ENCODE measurements around the gene DUXB. TPM values are rescaled to one million over a fixed set of nuclear protein-coding genes. Genes with fewer than 3 reads are reported as not detected.

Gene DUXB, protein sequence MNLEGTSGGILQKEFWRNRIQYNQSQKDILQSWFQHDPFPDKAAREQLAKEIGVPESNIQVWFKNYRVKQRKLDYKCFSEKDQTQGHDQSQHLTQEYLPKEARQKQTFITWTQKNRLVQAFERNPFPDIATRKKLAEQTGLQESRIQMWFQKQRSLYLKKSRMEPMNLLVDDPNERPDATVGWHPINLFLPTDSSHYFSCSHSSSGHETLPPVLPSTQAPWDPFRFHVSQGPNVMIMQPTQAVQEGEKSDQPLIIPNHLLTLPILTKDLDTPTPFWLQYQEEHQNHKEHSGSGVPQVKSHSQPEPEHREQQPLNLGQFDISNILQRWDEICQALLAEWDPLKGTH
- total RNA-seq, result not detected

DNA sequence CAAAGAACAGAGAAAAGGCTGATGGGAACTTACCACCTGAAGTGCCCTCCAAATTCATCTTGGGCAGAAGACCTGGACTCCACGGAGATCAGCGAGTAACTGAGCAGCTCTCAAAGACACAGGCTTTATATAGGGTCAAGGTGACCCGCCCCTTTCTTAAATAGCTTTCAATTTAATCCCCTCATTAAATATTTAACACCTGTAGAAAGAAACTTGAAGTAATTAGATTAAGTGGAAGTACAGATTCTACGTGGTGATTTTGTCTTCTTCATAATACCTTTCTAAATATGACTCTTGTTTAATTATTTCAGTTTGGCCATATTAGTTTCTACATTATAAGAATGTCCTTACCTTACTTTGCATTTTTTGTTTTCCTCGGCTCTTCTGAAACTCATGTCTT is at the start of gene DUXB:
DUXB (minus strand) TSS at position 101 of the 400 bp plus-strand sequence; CDS start at position 58, 43 bp downstream.

GRCh38 chr16:75726390-75726789 is 25.1 kb upstream of the DUXB start, which contains the start of gene CPHXL:
TSS of gene CPHXL (minus strand) at chr16:75726490. CDS start at chr16:75726442, 48 bp downstream.

GRCh38 chr16:75676909-75677308 is 24.4 kb downstream of the DUXB start, which contains the start of gene CPHXL2:
TSS of gene CPHXL2 (minus strand) at chr16:75677009. CDS start at chr16:75676999, 10 bp downstream.

GRCh38 chr16:75647492-75648264 is 53.6 kb downstream of the DUXB start, which contains the start of the genes KARS1 and TERF2IP:
TSS of gene KARS1 (minus strand) at chr16:75647665. CDS start at chr16:75647639, 26 bp downstream.
TSS of gene TERF2IP (plus strand) at chr16:75647773. CDS start at chr16:75647883, 110 bp downstream.

Other genes with a start within 250 kb of the DUXB start
- 10 to 100 TPM; 35.3 to 35.5 TPM for gene TMEM170A, start 236.8 kb downstream of the DUXB start, total RNA-seq
- gene CHST6, start 206.0 kb downstream of the DUXB start, total RNA-seq, result not detected
- not detected for gene CHST5, start 165.4 kb downstream of the DUXB start, total RNA-seq
- 1 to 10 TPM; 1.7 to 2.3 TPM for gene TMEM231, start 145.2 kb downstream of the DUXB start, total RNA-seq
- 10 to 100 TPM; 66.1 to 72.9 TPM for gene GABARAPL2, start 135.1 kb downstream of the DUXB start, total RNA-seq
- 10 to 100 TPM; 47.9 to 48.3 TPM for gene ADAT1, start 78.2 kb downstream of the DUXB start, total RNA-seq
- gene KARS1, start 53.8 kb downstream of the DUXB start, total RNA-seq, result 100 to 1,000 TPM; 185 to 191 TPM
- gene TERF2IP, start 53.7 kb downstream of the DUXB start, total RNA-seq, result 10 to 100 TPM; 65.9 to 67.0 TPM
- gene CPHXL2, start 24.5 kb downstream of the DUXB start, total RNA-seq, result not detected
- gene CPHXL, start 25.0 kb upstream of the DUXB start, total RNA-seq, result not detected

All from activated naive CD4-positive, alpha-beta T cell treated with anti-CD3 and anti-CD28 coated beads, Interleukin-2, amount 10 ng/mL, durations not matched to agents 5 hours and 36 hours (primary cell).